ENCODE measurements around the gene MAMDC2.

The MAMDC2 gene

DNA sequence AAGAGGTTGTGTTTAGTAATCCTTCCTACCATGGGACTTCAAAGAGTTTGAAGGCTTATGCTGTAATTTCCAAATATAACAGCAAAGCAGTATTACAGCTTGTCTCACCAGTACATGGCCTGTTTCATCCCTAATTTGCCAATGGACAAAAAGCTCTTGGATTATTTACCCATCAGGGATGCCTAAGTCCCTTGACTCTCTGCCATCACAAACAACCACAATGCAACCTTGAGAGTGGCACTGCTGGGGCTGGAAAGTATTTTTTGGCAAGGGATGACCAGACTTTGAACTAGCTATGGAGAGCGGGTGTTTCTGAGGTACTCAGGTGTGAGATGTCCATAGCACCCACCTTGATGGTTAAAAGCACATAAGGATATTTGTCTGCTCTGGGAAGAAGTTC lies 9.1 kb downstream of the MAMDC2 start:
- DNase-seq (ENCODE audit: low read depth in 2 of 2) = no peak
- TF ChIP-seq, protein P1, sequence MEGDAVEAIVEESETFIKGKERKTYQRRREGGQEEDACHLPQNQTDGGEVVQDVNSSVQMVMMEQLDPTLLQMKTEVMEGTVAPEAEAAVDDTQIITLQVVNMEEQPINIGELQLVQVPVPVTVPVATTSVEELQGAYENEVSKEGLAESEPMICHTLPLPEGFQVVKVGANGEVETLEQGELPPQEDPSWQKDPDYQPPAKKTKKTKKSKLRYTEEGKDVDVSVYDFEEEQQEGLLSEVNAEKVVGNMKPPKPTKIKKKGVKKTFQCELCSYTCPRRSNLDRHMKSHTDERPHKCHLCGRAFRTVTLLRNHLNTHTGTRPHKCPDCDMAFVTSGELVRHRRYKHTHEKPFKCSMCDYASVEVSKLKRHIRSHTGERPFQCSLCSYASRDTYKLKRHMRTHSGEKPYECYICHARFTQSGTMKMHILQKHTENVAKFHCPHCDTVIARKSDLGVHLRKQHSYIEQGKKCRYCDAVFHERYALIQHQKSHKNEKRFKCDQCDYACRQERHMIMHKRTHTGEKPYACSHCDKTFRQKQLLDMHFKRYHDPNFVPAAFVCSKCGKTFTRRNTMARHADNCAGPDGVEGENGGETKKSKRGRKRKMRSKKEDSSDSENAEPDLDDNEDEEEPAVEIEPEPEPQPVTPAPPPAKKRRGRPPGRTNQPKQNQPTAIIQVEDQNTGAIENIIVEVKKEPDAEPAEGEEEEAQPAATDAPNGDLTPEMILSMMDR (IDR thresholded peaks at IDR 0.05; ENCODE audit: low read depth, low read length) = no peak
- H3K4me3 ChIP-seq (replicated peaks in 1 of 2; ENCODE audit: low read depth in 2 of 2, low read length in 2 of 2) = no peak overlapping the region

DNA sequence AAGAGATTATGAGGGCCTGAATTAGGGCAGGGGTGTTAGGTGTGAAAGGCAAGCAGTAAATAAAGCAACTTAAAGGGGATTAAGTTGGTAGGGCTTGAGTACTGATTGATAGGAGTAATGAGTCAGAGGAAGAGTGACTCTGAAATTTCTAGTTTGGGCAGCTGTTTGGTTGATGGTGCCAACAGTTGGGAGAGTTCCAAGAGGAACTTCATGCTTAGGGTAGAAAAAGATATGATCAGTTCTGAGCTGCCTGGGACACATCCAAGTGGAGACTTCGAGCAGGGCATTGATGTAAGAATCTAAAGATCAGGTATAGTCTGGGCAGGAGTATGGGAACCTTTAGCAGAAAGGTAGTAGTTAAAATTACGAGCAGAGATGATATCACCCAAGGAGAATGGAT lies 10.2 kb downstream of the MAMDC2 start:
- TF ChIP-seq, protein P1 (IDR thresholded peaks at IDR 0.05; ENCODE audit: low read depth, low read length) = no peak
- DNase-seq (ENCODE audit: low read depth in 2 of 2) = peak in 1 of 2 donors; percentile 52
- H3K4me3 ChIP-seq (replicated peaks in 1 of 2; ENCODE audit: low read depth in 2 of 2, low read length in 2 of 2) = no peak overlapping the region

DNA sequence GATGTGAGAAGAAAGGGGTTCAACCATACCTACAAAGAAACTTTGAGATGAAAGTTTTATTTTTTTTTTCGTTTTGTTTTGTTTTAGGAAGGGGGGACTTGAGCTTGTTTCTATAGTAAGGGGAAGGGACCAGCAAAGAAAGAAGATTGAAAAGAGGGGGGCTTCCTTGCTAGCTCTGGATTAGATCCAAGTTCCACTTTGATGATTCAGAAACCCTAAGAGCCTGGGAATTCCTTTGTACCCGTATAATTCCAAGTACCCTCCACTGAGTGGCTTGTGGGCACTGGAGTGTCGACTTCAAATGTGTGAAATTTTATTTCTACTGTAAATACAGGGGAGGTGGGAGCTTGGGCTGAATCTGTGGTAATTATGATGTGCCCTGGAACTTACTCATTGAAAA lies 10.9 kb downstream of the MAMDC2 start:
- TF ChIP-seq, protein P1 (IDR thresholded peaks at IDR 0.05; ENCODE audit: low read depth, low read length) = no peak

DNA sequence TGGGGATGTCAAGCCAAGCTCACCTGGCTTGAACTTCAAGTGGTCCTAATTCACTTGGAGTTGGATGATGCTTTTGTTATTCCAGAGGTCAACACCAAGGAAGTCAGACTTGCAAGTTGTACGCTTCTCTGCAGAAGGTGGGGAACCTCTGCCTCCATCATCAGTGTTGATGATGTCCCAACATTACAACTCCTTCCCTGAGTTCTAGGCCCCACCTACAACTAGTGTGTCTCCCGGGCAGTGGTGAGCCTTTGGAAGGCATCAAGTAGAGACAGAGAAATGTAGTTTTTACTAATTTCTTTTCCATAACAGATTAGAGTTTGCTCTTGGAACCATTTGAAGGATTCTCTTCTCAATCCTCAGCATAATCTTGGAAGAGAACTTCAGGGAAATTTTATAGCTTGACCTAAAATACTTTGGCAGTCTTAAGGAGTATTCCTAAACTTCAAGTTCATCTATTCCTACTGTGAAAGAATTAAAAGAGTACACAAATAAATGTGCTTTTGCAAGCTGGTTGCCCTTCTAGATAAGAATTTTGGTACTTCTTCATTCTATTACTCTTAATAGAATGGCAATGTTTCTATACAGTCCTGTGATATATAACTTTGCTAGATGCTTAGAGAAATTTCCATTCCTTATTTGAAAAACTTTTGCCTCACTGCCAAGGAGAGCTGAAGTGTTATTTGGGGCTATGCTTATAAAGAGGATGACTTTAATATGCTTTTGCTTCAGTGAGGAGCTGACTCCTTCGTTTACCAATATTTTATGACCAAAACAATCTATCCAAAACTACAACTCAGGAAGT lies 12.0 kb downstream of the MAMDC2 start:
- DNase-seq (ENCODE audit: low read depth in 2 of 2) = no peak
- no peak overlapping the region for H3K4me3 ChIP-seq (replicated peaks in 1 of 2; ENCODE audit: low read depth in 2 of 2, low read length in 2 of 2)
- TF ChIP-seq, protein P1 (IDR thresholded peaks at IDR 0.05; ENCODE audit: low read depth, low read length) = no peak

More for the DNA sequence above, 10.9 kb downstream of the MAMDC2 start:
- no peak for DNase-seq (ENCODE audit: low read depth in 2 of 2)
- H3K4me3 ChIP-seq (replicated peaks in 1 of 2; ENCODE audit: low read depth in 2 of 2, low read length in 2 of 2) = no peak overlapping the region

DNA sequence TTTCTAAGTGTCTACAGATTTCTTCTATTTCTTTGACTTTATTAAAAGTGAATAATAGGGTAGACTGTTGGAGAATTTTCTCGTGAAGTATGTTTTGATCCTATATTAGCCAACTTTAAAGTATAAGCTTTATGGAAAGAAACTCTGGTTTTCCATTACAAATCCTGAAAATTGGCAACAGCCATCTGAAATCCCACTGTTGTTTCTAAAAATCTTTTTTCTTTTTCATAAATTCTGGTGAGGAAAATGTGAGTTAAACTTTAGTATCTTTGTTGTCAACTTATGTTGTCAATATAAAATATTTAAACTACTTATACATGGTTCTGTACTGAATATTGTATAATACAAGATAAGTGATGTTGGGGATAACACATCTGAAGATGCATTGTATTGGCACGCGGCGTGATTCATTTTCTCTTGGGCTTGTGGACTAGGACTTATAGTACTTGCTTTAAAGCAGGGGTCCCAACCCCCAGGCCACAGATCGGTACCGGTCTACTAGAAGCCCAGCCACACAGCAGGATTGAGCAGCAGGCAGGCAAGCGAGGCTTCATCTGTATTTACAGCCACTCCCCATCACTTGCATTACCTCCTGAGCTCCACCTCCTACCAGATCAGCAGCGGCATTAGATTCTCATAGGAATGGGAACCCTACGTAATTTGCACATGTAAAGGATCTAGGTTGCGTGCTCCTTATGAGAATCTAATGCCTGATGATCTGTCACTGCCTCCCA lies 12.7 kb downstream of the MAMDC2 start:
- no peak for DNase-seq (ENCODE audit: low read depth in 2 of 2)
- H3K4me3 ChIP-seq (replicated peaks in 1 of 2; ENCODE audit: low read depth in 2 of 2, low read length in 2 of 2) = no peak overlapping the region
- TF ChIP-seq, protein P1 (IDR thresholded peaks at IDR 0.05; ENCODE audit: low read depth, low read length) = no peak

DNA sequence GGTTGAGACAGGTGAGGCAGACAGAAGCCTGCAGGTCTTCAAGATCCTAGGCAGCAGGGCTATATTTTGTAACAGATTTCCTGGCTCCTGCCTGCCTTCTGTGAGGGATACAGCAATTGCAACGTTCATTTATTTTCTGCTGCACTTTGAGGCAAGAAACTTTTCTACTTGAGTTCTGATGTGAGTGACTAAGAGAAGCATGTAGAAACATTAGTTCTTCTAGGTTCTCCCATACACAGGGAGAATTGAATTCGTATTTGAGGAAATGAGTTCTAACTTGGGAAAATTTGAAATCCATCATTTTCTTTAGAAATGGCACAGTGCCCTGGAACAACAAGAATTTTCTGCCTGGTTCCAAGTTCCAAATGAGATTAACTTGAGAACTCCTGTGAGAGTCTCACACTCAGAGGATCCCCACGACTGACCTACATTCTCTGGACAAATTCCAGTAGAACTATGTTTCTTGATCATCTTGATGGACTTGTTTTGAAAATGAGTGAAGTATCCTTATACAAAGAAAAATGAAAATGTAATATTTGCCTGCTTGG lies 15.0 kb downstream of the MAMDC2 start:
- DNase-seq (ENCODE audit: low read depth in 2 of 2) = no peak
- H3K4me3 ChIP-seq (replicated peaks in 1 of 2; ENCODE audit: low read depth in 2 of 2, low read length in 2 of 2) = no peak overlapping the region
- TF ChIP-seq, protein P1 (IDR thresholded peaks at IDR 0.05; ENCODE audit: low read depth, low read length) = no peak
